GM21367 (cell line): Measurements from ENCODE around the gene ATP5F1E.
"Not testable (repeated sequence)": the region's sequence is repeated elsewhere in the genome, so short reads cannot be mapped to it uniquely, and the experiment has no call there.

ENCODE experiments used
- ATAC-seq: cut with Tn5 transposase; IDR thresholded peaks from one replicate; pipeline ENCODE4 v1.9.1; 2021; ENCODE audit not compliant: unreplicated experiment

The ATP5F1E gene

GRCh38 chr20:58992911-58993310 is 39.2 kb downstream of the ATP5F1E start:
- no peak for ATAC-seq

- ATAC-seq: no peak
Observed at GRCh38 chr20:58991715-58992114, 40.4 kb downstream of the ATP5F1E start.

GRCh38 chr20:58990651-58991445 is 41.3 kb downstream of the ATP5F1E start:
- ATAC-seq: no peak

- ATAC-seq: no peak
Observed at GRCh38 chr20:58989196-58989595, 42.9 kb downstream of the ATP5F1E start.

- no peak for ATAC-seq
Observed at GRCh38 chr20:58988565-58988882, 43.6 kb downstream of the ATP5F1E start.

GRCh38 chr20:58987790-58988564 is 44.2 kb downstream of the ATP5F1E start:
- ATAC-seq: no peak

- no peak for ATAC-seq
Observed at GRCh38 chr20:58986968-58987517, 45.1 kb downstream of the ATP5F1E start.

GRCh38 chr20:58986286-58986967 is 45.7 kb downstream of the ATP5F1E start:
- ATAC-seq: no peak

- ATAC-seq: no peak
Observed at GRCh38 chr20:58985656-58986055, 46.5 kb downstream of the ATP5F1E start.

- ATAC-seq: no peak
Observed at GRCh38 chr20:58984691-58985090, 47.4 kb downstream of the ATP5F1E start.

- not testable (repeated sequence) for ATAC-seq
Observed at GRCh38 chr20:58983115-58983468, 49.0 kb downstream of the ATP5F1E start.

- no peak for ATAC-seq
Observed at GRCh38 chr20:58982406-58983114, 49.6 kb downstream of the ATP5F1E start.

- ATAC-seq: no peak
Observed at GRCh38 chr20:58981628-58982364, 50.3 kb downstream of the ATP5F1E start.

- ATAC-seq: peak; percentile 67
Observed at GRCh38 chr20:58980711-58981627, 51.2 kb downstream of the ATP5F1E start, which contains the start of gene NELFCD. NELFCD (plus strand) TSS chr20:58981256; CDS start chr20:58981310, 54 bp downstream.

GRCh38 chr20:58978351-58979190 is 53.6 kb downstream of the ATP5F1E start:
- no peak for ATAC-seq

GRCh38 chr20:58976061-58976730 is 55.9 kb downstream of the ATP5F1E start:
- ATAC-seq: no peak
